ENCODE measurements around the gene LSS.
"Not testable (repeated sequence)": the region's sequence is repeated elsewhere in the genome, so short reads cannot be mapped to it uniquely, and the experiment has no call there.

LSS gene

GRCh38 chr21:46205166-46205565, 23.4 kb downstream of the LSS start:
- no peak for DNase-seq (ENCODE audit: low read depth in 3 of 3)

DNA sequence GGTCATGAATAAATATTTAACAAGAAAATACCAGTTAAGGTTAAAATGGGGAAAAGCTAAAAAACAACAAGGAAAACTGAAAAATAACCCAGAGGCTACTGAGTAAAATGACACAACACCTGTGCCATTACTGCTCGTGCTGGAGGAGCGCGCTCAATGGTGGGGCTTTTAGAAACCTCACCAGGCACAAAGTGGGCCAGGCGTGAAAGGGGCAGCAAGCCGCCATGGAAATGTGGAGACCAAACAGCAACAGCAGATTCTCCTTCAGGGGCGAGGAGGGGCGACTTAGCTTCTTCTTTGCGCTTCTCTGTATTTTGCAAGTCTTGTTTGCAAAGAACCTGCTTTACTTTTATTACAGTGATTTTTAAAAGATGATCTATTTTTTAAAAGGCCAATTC, 25.4 kb downstream of the LSS start:
- DNase-seq (ENCODE audit: low read depth in 3 of 3): no peak

DNA sequence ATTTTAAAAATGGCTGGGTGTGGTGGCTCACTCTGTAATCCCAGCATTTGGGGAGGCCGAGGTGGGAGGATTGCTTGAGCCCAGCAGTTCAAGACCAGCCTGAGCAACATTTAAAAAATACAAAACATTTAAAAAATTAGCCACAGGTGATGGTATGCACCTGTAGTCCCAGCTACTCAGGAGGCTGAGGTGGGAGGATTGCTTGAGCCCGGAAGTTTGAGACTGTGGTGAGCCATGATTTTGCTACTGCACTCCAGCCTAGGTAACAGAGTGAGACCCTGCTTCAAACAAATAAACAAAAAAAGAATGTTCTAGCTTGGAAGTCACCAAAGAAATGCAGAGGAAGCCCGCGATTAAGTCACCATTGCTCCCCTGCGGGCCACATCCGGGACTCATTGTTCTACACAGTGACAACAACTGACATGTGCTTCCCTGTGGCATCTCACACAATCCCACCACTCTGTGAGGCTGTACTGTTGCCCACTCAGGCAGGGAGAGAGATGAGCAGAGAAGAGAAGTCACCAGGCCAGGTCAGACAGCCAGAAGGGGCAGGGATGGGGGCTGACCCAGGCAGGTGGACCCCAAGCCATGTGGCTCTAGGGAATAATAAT, 25.9 kb downstream of the LSS start:
- DNase-seq (ENCODE audit: low read depth in 3 of 3): no peak

- DNase-seq (ENCODE audit: low read depth in 3 of 3): not testable (repeated sequence)
These were observed 27.4 kb downstream of the LSS start for GRCh38 chr21:46200877-46201803.

- DNase-seq (ENCODE audit: low read depth in 3 of 3): no peak
These were observed 28.9 kb downstream of the LSS start for GRCh38 chr21:46199436-46200373.

- no peak for DNase-seq (ENCODE audit: low read depth in 3 of 3)
These were observed 31.8 kb downstream of the LSS start for GRCh38 chr21:46196733-46197132.

DNA sequence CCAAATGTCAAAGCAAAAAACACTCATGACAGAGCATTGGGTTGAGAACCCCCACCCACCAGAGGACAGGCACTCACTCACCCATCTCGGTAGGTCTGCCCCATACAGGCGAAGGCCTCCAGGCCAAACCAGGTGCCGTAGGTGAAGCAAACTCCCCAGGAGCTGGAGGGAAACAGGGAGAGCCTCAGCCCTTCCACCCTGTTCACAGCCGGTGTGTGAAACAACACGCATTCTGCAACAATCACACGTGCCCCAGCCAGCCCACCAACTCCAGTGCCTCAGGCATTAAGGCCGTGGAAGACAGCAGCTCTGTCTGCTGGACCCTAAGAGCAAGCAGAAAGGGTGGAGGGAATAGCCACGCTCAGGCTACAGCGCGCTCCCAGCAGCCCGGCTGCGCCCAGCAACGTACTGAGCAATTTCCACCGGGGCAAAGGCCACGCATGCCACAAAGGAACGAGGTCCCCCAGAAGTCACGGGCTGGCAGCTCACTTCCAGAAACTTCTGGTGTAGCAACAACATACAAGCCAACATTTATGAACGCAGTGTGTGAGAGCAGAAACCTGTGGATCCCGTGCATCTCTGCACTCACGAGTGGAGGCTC, 32.9 kb downstream of the LSS start:
- no peak for DNase-seq (ENCODE audit: low read depth in 3 of 3)

GRCh38 chr21:46194374-46195334, 33.9 kb downstream of the LSS start:
- DNase-seq (ENCODE audit: low read depth in 3 of 3): no peak

- DNase-seq (ENCODE audit: low read depth in 3 of 3): no peak
These were observed 34.7 kb downstream of the LSS start for GRCh38 chr21:46193829-46194373.

DNA sequence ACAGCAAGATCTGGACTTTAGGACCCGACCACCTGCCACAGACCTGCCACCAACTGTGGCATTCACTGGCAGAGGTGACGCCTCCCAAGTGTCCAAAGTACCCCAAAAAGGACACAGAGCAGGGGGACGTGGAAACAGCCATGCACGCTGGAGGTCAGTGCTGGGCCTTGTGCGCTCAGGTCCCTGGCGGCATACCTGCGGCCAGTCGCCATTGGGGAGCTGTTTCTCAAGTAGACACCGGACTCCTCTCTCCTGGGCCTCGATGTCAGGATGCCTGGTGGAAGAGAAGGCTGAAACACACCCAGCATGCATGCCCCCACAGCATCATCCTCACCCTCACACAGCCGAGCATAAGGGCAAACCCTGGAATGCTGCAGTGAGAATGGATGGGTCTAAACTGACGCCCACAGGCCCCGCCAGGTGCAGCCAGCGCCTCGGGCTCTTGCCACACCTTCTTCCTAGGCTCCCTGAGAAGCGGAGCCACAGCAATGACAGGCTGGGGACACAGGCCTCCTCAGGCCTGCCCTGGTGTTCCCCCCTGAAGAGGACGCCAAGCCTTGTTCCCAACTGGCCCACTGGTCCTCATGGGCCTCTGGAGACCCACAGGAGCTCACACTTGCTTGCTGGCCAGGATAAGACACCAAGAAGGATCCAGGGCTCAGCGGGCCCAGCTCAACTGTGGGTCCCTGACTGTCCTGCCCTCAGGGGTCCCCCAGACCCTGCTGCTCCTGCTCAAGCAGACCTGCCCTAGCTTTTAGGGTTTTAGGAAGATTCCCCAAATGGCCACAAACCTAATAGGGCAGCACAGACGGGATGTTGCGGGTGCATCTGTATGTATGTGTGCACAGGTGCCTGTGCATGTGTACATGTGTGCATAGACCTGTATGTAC, 36.6 kb downstream of the LSS start:
- no peak for DNase-seq (ENCODE audit: low read depth in 3 of 3)

DNA sequence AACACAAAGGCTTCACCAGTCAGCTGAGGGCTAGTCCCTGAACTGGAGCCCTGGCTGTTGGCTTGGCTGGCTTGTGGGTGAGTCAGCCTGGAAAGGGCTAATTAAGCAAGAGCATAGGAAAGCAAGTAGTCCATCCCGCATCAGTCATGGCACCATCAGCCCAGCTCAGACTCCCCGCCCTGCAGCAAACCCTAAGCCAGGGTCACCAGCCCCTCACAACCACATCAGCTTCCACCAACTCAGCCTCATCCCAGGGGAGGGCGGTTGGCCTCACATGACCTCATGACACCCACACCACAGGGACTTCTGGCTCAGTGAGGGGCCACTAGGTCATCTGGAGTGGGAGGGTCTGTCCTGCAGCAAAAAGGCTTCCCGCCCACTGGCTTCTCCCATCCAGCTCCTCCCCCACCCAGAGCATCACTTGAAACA, 37.3 kb downstream of the LSS start:
- no peak for DNase-seq (ENCODE audit: low read depth in 3 of 3)

GRCh38 chr21:46190491-46191131, 38.0 kb downstream of the LSS start:
- DNase-seq (ENCODE audit: low read depth in 3 of 3): no peak

DNA sequence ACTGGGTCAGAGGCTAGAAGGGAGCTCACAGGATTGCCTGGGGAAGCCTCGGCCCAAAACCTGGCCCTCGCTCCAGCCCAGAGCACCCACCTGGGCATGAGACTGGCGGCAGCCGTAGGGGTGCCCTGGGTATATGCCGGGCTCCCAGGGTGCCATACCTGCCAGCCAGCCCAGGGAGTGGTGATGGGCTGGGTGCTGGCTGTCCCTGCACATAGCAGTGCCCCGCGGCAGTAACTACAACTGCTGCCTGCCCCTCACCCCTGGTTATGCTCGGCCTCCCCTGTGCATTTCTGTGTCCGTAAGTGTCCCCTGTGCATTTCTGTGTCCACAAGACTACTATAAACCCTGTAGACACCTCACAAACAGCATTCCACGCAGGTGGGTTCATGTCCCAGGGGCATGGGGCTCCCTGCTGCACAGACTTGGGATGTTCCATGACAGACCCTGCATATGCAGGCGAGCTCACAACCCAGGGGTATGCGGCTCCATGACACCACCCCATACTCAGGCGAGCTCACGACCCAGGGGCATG, 38.5 kb downstream of the LSS start:
- DNase-seq (ENCODE audit: low read depth in 3 of 3): no peak

DNA sequence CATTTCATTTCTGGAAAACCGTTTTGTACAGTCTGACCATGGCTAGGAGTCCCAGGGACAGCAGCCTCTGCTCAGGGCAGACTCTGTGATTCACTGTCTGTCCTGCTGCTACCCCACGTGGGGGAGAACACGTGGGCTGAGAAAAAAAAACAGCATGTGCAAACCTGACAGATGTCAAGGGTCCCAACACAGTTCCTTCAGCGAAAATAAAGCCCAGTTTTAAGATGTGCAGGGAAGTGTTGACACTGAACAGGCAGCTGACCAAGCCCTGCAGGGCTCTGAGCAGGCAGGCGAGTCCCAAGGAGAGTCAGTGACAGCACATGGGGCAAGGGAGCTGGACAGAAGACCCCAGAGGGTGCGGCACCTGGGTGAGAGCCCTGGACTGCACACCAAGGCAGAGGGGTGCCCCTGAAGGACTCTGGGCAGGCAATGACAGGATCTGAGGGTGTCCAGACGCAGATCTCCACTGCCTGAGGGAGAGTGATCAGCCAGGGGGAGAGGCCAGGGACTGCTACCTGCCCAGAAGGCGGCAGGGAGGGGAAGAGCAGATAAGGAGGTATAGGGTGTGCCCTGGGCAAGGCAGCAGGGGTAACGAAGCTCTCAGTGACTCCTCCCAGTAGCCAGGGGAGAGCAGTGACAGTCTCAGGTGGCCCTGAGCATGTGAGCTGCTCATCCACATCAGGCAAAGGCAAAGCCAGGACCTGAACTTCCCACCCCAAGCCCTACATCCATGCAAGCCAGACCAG, 39.2 kb downstream of the LSS start:
- DNase-seq (ENCODE audit: low read depth in 3 of 3): no peak

DNA sequence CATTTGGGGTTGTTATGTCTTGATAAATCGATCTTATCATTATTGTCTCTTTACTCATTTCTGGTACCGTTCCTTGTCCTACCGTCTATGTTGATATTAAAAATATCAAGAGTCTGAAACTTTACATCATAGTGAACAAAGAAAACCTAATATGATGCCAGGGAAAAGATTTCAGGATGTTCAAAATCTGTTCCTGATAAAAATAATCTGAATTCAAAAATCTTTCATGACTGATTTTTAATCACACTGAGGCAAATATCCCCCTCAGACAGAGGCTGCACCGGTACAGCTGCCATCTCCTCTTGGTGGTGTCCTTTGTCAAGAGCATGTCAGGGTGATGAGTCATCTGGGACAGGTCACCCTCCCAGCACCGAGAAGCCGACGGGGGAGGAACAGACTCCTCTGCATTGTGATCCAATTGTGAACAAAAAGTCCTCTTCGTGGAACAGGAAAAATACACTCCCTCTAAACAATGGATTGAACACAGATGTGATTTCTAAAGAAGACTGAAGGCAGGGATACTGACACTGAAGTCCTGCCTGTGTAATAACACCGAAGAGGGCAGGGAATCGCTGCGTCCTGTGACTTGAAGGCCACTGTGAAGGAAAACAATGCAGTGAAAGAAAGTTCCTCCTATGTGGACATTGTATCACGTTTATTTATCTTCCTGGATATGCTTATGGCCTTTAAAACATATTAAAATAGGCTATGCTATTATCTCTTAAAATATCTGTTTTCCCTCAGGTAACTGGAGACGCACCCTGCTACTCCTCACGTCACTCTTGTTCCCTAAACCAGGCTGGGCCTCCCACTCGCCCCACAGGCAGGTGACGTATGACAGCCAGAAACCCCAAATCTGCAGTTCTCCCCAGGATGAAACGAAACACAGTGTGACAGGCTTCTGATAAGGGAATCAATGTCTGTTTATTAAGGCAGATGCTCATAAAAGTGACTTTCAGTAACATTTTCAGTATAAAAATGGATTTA, 40.1 kb downstream of the LSS start:
- DNase-seq (ENCODE audit: low read depth in 3 of 3): no peak

DNA sequence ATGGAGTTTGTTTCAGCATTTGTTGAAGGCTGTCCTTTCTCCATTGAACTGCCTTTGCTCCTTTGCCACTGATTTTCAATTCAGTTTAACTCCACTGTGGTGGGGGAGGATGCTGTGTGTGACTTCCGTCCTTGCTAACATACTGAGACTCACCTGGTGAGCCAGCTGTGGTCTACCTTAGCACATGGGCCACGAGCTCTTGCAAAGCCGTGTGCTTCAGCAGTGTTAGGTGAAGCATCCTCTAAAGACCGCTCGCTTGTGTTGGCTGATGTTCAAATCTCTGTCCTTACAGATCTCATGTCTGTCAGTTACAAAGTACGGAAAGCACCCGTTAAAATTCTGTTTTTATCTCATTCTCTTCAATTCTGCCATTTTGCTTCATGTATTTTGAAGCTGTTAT, 40.8 kb downstream of the LSS start:
- no peak for DNase-seq (ENCODE audit: low read depth in 3 of 3)
